Transverse colon (tissue), 4 donors: ENCODE data around the gene GREB1L. TPM values are rescaled to one million over a fixed set of nuclear protein-coding genes. Genes with fewer than 3 reads are reported as not detected.

Experiments used
- DNase-seq: peaks from one replicate; pipeline ENCODE4 v3.0.0-alpha.2; 2019
- H3K27ac ChIP-seq, 4 donors: fragments of 200-600 bp; sonication (generic); 2 replicates each; pipeline ENCODE4 v1.5.1; 2016 to 2018; ENCODE audit warnings: inconsistent platforms in 4 of 4
- H3K27me3 ChIP-seq: fragments of 200-600 bp; sonication (generic); 2 replicates; pipeline ENCODE4 v1.5.1; 2017; ENCODE audit warnings: inconsistent platforms
- H3K36me3 ChIP-seq, 4 donors: fragments of 200-600 bp; sonication (generic); 2 replicates each; pipeline ENCODE4 v1.5.1; 2017 to 2019; ENCODE audit warnings: inconsistent platforms in 4 of 4
- H3K4me1 ChIP-seq, 4 donors: fragments of 200-600 bp; sonication (generic); 2 replicates each; pipeline ENCODE4 v1.5.1; 2017 to 2020; ENCODE audit warnings: inconsistent platforms in 4 of 4
- H3K4me3 ChIP-seq, 4 donors: fragments of 200-600 bp; sonication (generic); 1 replicate in 1 of 4; 2 replicates in 3 of 4; pipeline versions ENCODE4 v1.5.1 to v1.6.1; 2017 to 2019; ENCODE audit warnings: inconsistent platforms in 4 of 4
- H3K9me3 ChIP-seq, 2 donors: fragments of 200-600 bp; sonication (generic); 2 replicates each; pipeline ENCODE4 v1.5.1; 2017 to 2019; ENCODE audit warnings: inconsistent platforms in 2 of 2
- EP300 ChIP-seq: sonication (generic); formaldehyde crosslinking; IDR thresholded peaks from one replicate; pipeline ENCODE4 v1.6.1; 2017; ENCODE audit warnings: antibody characterized with exemption, low read depth
- POLR2A ChIP-seq: fragments of 450-650 bp; IDR thresholded peaks from one replicate; pipeline ENCODE4 v1.6.1; 2016; ENCODE audit warnings: antibody characterized with exemption, mild to moderate bottlenecking, moderate library complexity
- POLR2AphosphoS5 ChIP-seq, 3 donors: sonication (generic); formaldehyde crosslinking; IDR thresholded peaks; one replicate each; pipeline ENCODE4 v1.6.1; 2016; ENCODE audit warnings: antibody characterized with exemption in 3 of 3
- WGBS, 2 donors: methylation state at CpG; one replicate each; pipeline ENCODE4 v1.1.5; 2018; ENCODE audit warnings: low coverage in 1 of 2; 5-methylcytosine and 5-hydroxymethylcytosine counted together
- in situ Hi-C, 4 donors: fragments of 200-750 bp; cut with MboI; loops; one replicate each; pipeline versions ENCODE4 v1.15.0 to v1.15.1; 2017; ENCODE audit warnings: low sequenced_read_pairs in 3 of 4, low pct_ligation_motif_present in 1 of 4, low pct_unique_long_range_greater_than_20kb in 1 of 4
- intact Hi-C: fragments of 100-400 bp; cut with DNase I; formaldehyde crosslinking; loops from one replicate; pipeline ENCODE4 v1.15.1; 2023; ENCODE audit warnings: low total_unique reads
- total RNA-seq, 4 donors: library from RNA; depleted of rRNA; stranded (reverse); fragments of >200 nt; gene quantifications; one replicate each; pipeline ENCODE4 v1.1.0, GENCODE V29; 2016
- TF ChIP-seq, protein P1 (sequence below), 5 experiments: fragments of 200-600 bp in 3 of 5; fragments of 450-650 bp in 2 of 5; sonication (generic) in 3 of 5; IDR thresholded peaks; 1 replicate in 2 of 5; 2 replicates in 3 of 5; pipeline ENCODE4 v1.5.1; 2016 to 2017; ENCODE audit warnings: antibody characterized with exemption in 5 of 5, inconsistent platforms in 3 of 5, mild to moderate bottlenecking in 2 of 5, moderate library complexity in 1 of 5

The GREB1L gene
- total RNA-seq, 4 donors from 2014 or later = 1.1 to 1.5 TPM; not detected in 2

DNA sequence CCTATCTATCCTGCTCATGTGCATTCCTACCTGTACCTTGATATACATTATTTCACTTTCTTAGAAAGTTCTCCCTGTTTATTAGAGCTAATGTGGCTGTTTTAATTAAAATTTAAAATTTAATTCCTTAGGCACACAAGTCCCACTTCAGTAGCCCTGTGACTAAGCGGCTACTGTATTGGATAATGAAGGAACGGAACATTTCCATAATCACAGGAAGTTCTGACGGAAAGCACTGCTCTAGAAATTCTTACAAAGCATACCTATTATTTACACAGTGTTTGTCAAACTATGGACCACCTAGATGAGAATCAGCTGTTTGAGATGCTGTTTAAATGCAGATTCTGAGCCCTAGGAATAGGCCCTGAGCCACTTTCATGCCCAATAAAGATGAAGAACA is 13.2 kb downstream of the GREB1L start:
- Histone ChIP-seq H3K27ac (no peak overlapping the region), H3K4me1 (no peaks in the 10 kb centered on the region), H3K4me3 (no peak overlapping the region), H3K9me3 (no peaks in the 10 kb centered on the region), H3K27me3 (no peaks in the 10 kb centered on the region), H3K36me3 (no peaks in the 10 kb centered on the region)
- TF ChIP-seq POLR2A = no peak
- TF ChIP-seq POLR2AphosphoS5 (IDR thresholded peaks at IDR 0.05) = no peak
- TF ChIP-seq, protein P1, sequence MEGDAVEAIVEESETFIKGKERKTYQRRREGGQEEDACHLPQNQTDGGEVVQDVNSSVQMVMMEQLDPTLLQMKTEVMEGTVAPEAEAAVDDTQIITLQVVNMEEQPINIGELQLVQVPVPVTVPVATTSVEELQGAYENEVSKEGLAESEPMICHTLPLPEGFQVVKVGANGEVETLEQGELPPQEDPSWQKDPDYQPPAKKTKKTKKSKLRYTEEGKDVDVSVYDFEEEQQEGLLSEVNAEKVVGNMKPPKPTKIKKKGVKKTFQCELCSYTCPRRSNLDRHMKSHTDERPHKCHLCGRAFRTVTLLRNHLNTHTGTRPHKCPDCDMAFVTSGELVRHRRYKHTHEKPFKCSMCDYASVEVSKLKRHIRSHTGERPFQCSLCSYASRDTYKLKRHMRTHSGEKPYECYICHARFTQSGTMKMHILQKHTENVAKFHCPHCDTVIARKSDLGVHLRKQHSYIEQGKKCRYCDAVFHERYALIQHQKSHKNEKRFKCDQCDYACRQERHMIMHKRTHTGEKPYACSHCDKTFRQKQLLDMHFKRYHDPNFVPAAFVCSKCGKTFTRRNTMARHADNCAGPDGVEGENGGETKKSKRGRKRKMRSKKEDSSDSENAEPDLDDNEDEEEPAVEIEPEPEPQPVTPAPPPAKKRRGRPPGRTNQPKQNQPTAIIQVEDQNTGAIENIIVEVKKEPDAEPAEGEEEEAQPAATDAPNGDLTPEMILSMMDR (IDR thresholded peaks at IDR 0.05) = no peak
- no peak for TF ChIP-seq EP300
- 83 to 86% methylated on average over 2 to 3 of the region's 3 CpGs for whole genome bisulfite sequencing, 2 donors
- DNase-seq = no peak
- intact Hi-C loops = no loop called here
- in situ Hi-C loops = no loop called here

DNA sequence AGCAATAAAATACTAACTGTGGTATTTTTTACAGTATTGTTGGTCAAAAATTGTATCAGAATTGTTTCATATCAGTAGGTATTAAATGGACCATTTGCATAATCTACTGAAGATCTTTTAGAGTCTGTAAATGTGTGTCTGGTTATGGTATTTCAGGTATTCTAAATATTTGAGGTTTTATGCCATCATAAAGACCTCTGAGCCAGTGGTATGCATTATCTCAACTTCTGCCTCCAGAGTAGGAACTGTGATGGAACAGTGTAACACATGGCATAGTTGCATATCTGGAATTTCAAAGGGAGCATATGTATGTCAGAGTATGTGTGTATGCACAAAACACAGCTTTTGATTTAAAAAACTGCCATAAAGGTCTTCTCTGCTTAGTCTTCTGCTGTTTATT is 15.4 kb downstream of the GREB1L start:
- Histone ChIP-seq H3K27ac (no peak overlapping the region), H3K27me3 (no peaks in the 10 kb centered on the region), H3K36me3 (no peaks in the 10 kb centered on the region), H3K4me3 (no peak overlapping the region), H3K9me3 (no peaks in the 10 kb centered on the region), H3K4me1 (no peaks in the 10 kb centered on the region)
- intact Hi-C loops = no loop called here
- DNase-seq = no peak
- in situ Hi-C loops = no loop called here
- no peak for TF ChIP-seq POLR2A

DNA sequence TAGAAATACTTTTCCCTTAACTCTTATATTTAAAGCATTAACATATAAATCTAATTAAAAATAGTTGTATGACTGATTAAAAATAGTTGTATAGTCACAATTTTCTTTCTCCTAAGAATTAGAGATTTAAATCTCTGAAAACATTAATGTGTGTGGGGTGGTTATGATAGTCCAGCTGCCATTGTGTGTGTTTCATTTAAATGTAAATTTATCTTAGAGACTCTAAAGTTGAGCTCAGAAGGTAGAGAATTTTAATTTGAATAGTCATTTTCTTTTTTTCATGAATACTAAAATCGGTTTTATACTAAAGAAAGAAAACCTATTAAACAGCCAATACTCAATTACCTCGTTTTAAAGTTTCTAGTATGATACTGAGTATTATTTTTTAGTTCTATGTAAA is 18.6 kb downstream of the GREB1L start:
- Histone ChIP-seq H3K9me3 (no peaks in the 10 kb centered on the region), H3K27me3 (no peaks in the 10 kb centered on the region), H3K4me3 (no peak overlapping the region), H3K36me3 (no peaks in the 10 kb centered on the region), H3K4me1 (no peaks in the 10 kb centered on the region), H3K27ac (no peak overlapping the region)
- intact Hi-C loops (no loop called here), in situ Hi-C loops (no loop called here)
- DNase-seq = no peak
- WGBS, 2 donors = 67 to 69% methylated on average over 2 of the region's 2 CpGs
- TF ChIP-seq POLR2AphosphoS5 (IDR thresholded peaks at IDR 0.05) (no peak), EP300 (no peak)

DNA sequence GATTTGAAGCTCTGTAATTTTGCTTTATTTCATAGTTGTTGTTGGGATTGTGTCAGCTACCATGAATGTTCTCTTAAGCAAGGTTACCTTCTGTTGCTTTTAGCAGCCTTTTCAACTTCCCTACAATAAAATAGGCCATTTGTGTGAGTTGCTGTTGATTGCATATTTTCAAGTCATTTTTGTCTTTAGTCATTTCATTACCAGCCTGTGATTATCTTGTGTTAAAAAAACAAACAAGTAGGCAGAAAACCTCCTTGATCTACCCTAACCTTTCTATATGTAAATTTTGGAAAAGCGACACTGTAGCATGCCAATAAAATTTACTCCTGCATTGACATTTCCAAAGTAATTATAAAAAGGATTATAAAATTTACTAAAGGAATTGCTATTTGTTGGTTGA is 19.3 kb downstream of the GREB1L start:
- in situ Hi-C loops = no loop called here
- H3K4me3 ChIP-seq = no peak overlapping the region
- no peaks in the 10 kb centered on the region for H3K4me1 ChIP-seq
- WGBS, 2 donors = 71 to 80% methylated on average over 1 of the region's 1 CpG
- no peak for TF ChIP-seq POLR2AphosphoS5 (IDR thresholded peaks at IDR 0.05)
- no peak for TF ChIP-seq EP300
- TF ChIP-seq POLR2A = no peak
- TF ChIP-seq, protein P1 (IDR thresholded peaks at IDR 0.05) = no peak
- H3K27me3 ChIP-seq = no peaks in the 10 kb centered on the region
- DNase-seq = no peak
- intact Hi-C loops = no loop called here
- H3K36me3 ChIP-seq = no peaks in the 10 kb centered on the region
- no peaks in the 10 kb centered on the region for H3K9me3 ChIP-seq
- H3K27ac ChIP-seq = no peak overlapping the region

DNA sequence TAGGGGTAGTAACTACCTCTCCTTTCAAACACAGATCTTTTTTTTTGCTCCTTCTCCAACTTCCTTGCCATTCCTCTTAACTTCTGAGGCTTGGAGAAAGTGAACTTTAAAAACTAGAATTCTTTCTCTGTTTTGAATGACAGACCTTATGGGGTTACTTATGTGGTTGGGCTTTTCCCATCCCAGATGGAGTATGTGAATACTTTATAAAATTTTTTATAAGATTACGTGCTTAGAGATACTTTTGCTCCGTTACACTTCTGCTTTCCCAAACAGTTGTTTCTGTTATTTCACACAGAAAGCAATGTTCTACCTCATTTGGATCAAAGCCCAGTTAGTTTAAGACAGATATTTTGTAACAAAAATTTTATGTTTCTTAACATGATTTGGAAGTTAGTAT is 20.2 kb downstream of the GREB1L start:
- WGBS, 2 donors = 84 to 88% methylated on average over 2 of the region's 2 CpGs
- Histone ChIP-seq H3K27me3 (no peaks in the 10 kb centered on the region), H3K4me1 (no peaks in the 10 kb centered on the region), H3K4me3 (no peak overlapping the region), H3K9me3 (no peaks in the 10 kb centered on the region), H3K36me3 (no peaks in the 10 kb centered on the region), H3K27ac (no peak overlapping the region)
- no peak for TF ChIP-seq POLR2AphosphoS5 (IDR thresholded peaks at IDR 0.05)
- TF ChIP-seq, protein P1 (IDR thresholded peaks at IDR 0.05) = no peak
- no peak for TF ChIP-seq POLR2A
- TF ChIP-seq EP300 = no peak
- no peak for DNase-seq
- in situ Hi-C loops = no loop called here
- intact Hi-C loops = no loop called here
